ENCODE measurements around the gene MCUR1.
A peak's percentile ranks its signal among the peaks of the same experiment; 100 is the strongest.
"Not testable (repeated sequence)": the region's sequence is repeated elsewhere in the genome, so short reads cannot be mapped to it uniquely, and the experiment has no call there.

Gene MCUR1

DNA sequence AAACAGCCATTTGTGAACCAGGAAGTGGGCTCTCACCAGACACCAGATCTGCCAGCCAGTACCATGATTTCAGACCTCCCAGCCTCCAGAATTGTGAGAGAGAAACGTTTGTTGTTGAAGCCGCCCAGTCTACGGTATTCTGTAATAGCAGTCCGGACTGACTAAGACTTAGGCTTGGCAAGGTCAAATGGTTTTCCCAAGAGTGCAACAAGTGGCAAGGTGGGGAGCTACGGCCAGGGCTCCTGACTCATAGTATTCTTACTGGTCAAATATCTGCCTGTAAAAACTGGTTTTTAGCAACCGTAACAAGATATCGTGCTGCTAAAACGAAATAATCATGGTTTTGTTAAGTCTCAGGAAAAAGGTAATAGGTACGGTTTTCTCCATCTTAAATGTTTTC is 37.8 kb downstream of the MCUR1 start:
- DNase-seq (ENCODE audit: low read depth): no peak

DNA sequence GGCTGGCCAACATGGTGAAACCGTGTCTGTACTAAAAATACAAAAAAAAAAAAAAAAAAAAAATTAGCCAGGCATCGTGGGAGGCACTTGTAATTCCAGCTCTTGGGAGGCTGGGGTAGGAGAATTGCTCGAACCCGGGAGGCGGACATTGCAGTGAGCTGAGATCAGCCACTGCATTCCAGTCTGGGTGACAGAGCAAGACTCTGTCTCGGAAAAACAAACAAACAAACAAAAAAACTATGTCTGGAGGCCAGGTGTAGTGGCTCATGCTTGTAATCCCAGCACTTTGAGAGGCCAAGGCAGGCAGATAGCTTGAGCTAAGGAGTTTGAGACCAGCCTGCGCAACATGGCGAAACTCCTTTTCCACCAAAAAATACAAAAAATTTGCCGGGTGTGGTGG is 38.9 kb downstream of the MCUR1 start:
- DNase-seq (ENCODE audit: low read depth): not testable (repeated sequence)

DNA sequence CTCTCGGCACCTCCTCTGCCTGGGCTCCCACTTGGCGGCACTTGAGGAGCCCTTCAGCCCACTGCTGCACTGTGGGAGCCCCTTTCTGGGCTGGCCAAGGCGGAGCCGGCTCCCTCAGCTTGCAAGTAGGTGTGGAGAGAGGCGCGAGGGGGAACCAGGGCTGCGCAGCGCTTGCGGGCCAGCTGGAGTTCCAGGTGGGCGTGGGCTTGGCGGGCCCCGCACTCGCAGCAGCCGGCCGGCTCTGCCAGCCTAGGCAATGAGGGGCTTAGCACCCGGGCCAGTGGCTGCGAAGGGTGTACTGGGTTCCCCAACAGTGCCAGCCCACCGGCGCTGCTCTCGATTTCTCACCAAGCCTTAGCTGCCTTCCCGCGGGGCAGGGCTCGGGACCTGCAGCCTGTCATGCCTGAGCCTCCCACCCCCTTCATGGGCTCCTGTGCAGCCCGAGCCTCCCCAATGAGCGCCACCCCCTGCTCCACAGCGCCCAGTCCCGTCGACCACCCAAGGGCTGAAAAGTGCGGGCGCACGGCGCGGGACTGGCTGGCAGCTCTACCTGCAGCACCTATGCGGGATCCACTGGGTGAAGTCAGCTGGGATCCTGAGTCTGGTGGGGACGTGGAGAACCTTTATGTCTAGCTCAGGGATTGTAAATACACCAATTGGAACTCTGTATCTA is 41.9 kb downstream of the MCUR1 start:
- DNase-seq (ENCODE audit: low read depth): not testable (repeated sequence)

DNA sequence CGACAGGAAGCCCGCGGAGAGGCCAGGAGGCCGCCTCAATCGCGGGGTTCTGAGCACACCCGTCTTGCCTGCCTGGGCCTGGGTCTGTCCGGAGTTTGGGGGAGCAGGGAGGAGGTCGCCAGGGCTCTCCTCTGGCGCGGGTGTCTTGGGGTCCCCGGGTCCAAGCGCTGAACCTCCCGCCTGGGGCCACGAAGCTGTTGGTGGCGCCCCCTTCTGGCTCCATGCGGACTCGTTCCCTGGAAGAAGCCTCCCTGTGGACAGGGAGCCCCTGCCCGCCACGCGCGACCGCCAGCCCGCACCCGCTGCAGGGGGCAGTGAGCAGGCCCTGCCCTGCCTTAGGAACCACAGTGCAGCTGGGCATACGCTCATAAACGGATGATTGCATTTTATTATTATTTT is 44.7 kb downstream of the MCUR1 start:
- no peak for DNase-seq (ENCODE audit: low read depth)

DNA sequence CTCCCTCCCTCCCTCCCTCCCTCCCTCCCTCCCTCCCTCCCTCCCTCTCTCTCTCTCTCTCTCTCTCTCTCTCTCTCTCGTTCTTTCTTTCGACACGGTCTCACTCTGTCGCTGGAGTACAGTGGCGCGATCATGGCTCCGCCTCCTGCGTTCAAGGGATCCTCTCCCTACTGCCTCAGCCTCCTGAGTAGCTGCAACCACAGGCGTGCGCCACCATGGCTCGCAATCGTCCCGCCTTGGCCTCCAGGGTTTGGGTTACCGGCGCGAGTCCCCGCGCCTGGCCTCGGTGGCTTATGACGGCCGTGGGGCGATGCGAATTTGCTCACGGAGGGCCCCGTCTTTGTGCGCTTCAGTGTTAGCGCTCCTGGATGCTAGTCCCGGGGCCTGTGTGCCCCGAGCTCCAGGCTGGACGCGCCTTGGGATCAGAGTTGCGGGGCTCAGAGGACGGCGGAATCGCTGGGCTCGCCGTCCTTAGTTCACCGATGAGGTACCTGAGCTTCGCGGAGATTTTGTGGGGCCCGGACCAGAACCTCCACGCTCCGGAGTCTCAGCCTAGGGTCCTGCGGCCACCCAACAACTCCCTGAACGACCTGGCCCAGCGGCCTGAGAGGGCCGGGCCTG is 45.2 kb downstream of the MCUR1 start:
- no peak for DNase-seq (ENCODE audit: low read depth)

DNA sequence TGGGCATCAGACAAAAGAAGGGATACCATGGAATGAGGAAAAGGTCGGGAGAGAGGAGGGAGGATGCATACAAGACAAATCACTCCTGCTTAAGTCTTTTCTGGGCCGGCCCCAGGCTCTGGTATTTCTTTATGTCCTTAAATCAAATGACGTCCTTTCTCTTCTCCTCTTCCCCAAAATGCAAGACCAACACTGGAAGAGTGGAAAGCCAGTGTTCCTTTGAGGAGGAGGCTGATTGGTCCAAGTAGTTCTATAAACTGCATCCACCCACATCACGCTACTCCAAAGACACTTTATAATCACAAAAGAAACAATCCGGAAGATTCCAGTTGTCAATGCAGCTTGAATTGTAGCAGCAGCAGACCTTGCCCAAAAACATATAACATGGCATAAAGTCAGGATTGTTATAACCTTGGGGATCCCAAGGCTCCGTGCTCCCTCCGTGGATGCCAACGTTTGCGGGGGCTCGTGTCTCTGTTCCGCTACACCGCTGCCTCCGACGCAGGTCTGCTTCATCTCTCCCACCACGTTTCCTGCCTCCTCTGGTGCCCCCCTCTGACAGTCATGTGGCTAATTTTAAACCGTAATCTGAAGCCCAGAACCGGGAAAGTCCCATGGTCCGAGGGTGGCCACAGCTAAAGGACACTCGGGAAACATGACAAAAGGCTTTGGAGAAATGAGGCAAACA is 47.1 kb downstream of the MCUR1 start:
- peak; percentile 35 for DNase-seq (ENCODE audit: low read depth)

DNA sequence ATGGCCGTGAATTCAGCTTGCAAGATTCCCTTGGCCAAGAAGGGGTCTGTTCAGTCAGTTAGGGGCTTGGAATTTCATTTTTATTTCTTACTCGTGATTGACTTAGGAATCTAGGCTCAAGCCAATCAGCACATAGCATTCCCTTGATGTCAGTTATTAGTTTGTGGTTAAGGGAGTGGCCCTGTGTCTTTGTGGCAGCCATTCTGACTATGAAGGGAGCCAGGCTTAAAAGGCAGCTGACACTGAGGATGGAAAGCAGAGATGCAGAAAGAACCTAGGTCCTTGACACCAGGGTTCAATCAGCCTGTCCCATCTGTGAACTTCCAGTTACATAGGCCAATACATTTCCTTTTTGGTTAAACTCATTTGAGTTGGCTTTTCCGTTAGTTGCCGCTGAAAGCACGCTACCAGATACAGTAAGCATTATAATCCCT is 48.1 kb downstream of the MCUR1 start:
- peak; percentile 49 for DNase-seq (ENCODE audit: low read depth)

DNA sequence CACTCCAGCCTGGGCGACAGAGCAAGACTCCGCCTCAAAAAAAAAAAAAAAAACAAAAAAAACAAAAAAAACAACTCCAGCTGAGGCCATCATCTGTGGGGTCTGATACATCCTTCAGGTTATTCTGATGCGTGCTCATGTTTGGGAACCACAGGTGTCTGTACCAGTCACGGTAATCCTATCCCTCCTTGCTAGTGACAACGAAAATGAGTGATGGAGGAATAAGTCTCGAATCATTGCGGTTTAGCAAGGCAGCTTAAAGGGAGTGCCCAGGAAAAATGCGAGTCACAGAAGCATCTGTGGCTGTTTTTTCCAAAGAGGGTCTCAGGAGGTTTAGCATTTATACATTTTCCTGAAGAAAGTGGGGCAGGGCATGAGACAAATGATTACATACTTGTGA is 48.8 kb downstream of the MCUR1 start:
- DNase-seq (ENCODE audit: low read depth): no peak

DNA sequence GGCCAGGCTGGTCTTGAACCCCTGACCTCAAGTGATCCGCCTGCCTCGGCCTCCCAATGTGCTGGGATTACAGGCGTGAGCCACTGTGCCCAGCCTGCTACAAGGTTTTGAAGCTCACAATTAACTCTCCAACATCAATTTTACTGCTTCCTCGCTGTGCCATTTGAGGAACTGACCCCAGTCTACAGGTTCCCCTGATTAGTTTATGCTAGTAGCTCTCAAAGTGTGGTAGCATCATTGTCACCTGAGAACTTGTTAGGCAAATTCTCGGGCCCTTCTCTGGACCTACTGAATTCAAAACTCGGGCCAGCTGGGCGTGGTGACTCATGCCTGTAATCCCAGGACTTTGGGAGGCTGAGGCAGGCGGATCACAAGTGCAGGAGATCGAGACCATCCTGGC is 49.4 kb downstream of the MCUR1 start:
- no peak for DNase-seq (ENCODE audit: low read depth)

DNA sequence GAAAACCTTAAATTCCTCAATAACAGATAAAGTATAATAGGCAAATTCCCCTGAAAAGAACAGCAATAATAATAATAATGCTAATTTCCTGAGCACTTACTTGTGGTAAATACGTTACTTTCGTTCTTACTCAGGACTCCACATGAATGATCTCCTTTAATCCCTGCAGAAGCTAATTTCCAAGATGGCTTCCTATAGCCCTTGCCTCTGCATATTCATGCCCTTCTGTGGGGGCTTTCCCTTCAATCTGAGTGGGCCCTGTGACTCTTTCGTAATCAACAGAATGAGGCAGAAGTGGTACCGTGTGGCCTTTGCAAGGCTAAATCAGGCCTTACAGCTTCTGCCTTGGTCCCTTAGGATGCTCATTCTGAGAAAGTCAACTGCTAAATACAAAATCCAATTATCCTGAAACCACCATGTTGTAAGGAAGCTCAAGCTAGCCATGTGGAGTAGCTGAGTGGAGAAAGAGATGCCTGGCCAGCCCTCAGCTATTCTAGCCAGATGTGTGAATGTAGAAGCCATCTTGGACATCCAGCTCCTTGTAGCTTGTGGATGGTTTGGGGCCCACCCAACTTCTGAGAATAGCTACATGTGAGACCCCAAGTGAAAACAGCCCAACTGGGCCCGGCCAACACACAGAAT is 50.5 kb downstream of the MCUR1 start:
- no peak for DNase-seq (ENCODE audit: low read depth)

DNA sequence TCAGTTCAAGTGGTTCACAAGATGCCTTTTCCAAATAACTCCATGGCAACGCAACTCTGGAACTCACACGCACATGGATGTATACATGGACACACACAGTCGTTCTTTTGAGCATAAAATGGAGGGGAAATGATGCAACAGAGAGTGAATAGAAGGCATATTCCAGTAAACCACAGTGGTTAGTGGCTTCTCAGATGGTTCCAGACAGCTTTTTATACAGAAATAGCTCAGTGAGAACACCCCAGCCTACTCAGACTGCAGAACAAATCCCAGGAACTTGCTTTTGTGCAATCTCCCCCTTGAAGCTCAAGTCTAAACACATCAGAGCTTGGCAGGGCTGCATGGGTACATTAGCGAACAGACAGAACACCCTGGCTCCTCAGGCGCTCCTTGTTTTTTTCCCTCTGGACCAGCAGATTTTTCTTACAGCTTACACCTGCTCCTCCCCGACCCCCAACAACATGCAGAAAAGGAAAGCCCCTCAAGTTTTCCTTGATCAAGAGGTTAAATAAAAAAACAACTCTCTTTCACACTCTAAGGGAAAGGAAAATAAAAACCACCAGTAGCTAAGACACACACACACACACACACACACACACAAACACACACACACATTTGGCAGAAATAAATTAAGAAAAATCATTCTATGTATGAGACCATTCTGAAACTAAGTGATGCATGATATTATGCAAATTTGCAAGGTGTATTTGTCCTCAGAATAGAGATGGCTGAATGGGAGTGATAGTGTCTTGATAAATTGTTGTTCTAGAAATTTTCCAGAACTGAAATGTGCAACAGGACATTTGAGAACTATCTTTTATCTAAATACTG is 51.5 kb downstream of the MCUR1 start:
- peak; percentile 85 for DNase-seq (ENCODE audit: low read depth)

DNA sequence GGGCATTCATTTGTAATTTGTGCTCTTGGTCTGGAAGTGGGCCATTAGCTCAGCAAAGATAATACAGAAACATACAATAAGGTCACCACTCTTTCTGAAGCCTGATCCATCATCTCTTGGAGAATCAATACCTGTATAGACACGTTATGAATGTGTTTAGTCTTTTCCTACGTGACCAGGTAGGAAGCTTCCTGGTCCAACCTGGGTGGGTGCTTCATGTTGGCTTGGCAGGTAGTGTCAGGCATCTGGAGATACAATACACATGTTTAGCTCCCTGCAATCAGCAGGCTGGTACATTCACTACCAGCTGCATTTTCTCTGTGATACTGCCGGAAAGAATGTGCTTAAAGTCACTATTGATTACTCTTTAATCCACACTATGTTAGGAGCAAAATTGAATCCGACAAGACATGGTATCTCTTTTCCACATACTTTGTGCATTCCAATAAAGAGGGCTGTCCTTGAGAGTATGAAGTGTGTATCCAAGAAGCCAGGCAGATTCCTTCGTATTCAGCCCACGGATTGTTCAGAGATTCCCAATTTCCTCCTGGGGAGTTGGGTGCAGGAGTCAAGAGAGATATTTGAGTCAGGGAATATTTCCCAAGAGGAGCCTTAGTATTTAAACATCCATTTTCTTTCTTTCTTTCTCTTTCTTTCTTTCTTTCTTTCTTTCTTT is 52.9 kb downstream of the MCUR1 start:
- no peak for DNase-seq (ENCODE audit: low read depth)

DNA sequence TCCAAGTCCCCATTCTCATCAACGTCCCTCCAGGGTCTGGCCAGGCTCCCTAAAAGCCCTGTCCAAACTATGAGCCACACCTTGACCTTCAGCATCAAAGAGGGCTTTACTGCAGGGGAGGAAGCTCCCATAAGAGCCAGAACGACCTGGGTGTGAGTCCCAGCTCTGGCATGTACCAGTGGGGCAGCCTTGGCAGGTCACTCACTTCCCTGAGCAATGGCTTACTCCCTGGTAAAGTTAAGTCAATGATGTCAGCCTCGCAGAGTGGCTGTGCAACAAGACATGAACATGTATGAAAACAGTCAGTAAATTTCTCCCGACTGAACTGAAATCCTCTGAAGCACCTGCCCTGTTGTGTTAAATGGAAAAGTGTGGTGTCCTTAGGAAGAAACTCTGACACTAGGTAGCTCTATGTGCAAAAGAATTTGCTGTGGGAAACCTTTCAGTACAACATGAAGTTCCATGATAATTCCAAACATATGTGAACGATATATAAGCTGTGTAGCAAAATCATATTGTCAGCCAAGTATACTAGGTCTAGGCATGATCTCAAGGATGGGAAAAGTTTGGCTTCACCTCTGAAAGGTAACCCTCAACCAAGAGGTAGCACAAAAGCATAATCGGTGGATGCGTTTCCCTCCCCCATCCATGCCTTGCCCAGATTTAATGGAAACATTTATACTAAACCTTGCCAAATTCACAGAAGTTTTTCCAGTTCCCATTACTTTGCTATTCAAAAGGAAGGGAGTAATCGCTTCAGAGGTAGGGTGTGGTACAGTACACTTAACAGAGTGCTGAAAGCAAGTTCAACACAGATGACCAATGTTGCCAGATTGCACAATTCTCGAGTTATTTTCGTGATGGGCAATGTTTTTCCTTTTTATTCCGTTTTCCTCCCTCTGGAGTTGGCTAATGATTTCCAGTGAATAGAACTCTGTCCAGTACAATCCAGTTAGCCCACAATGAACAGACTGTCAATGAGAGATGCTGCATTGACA is 53.8 kb downstream of the MCUR1 start:
- peak; percentile 83 for DNase-seq (ENCODE audit: low read depth)

DNA sequence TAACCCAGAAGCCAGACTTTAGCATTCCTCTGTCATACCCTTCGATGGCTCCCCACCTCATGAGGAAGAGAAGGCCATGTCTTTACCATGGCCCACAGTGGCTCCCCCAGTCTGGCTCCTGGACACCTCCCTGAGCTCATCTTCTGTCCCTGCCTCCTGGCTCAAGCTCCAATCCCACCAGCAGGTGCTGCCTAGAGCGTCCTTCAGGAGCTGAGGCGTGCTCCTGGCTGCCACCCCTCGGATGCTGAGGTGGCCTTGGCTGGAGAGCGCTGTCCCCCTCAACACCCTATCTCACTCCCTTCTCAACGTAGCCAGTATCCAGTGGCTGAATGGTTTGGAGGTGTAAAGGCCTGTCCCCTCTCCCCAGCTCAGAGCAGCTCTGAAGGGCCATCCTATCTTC is 55.3 kb downstream of the MCUR1 start:
- DNase-seq (ENCODE audit: low read depth): no peak

DNA sequence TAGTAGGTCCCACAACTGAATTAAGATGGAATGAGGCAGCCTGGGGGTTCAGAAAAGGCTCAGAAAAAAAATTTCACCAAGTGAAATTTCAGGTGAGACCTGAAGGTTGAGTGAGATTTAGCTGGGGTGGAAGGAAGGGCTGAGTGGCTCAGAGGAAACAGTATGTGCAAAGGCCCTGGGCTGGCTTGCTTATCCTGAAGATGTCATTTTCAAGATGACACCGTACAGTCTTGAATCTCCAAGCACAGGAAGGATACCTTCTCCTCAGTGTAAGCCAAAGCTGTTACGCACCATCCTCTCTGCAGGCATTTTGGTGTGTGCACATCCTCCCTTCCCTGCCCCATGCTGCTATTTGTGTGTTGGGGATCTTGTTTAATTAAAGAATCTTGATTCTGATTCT is 59.7 kb downstream of the MCUR1 start:
- no peak for DNase-seq (ENCODE audit: low read depth)

DNA sequence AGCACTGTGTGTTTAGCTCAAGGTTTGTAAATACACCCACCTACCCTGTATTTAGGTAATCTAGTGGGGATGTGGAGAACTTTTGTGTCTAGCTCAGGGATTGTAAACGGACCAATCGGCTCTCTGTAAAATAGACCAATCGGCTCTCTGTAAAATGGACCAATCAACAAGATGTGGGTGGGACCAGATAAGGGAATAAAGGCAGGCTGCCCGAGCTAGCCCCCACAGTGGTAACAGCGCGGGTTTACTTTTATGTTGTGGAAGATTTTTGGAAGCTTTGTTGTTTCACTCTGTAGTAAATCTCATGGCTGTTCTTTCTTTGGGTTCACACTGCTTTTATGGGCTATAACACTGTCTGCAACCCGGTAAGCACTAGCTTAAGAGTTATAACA is 70.6 kb downstream of the MCUR1 start:
- no peak for DNase-seq (ENCODE audit: low read depth)

DNA sequence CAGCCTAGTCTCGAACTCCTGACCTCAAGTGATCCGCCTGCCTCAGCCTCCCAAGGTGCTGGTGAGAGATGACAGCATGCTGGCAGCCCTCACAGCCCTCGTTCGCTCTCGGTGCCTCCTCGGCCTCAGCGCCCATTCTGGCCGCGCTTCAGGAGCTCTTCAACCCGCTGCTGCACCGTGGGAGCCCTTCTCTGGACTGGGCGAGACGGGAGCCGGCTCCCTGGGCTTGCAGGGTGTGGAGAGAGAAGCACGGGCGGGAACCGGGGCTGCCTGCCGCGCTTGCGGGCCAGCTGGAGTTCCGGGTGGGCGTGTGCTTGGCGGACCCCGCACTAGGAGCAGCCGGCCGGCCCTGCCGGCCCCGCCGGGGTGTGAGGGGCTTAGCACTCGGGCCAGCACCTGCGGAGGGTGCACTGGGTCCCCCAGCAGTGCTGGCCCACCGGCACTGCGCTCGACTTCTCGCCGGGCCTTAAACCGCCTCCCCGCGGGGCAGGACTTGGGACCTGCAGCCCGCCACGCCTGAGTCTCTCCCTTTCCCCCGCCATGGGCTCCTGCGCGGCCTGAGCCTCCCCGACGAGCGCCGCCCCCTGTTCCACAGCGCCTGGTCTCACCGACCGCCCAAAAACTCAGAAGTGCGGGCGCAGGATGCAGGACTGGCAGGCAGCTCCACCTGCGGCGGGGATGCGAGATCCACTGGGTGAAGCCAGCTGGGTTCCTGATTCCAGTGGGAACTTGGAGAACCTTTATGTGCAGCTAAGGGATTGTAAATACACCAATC is 71.2 kb downstream of the MCUR1 start:
- DNase-seq (ENCODE audit: low read depth): no peak

DNA sequence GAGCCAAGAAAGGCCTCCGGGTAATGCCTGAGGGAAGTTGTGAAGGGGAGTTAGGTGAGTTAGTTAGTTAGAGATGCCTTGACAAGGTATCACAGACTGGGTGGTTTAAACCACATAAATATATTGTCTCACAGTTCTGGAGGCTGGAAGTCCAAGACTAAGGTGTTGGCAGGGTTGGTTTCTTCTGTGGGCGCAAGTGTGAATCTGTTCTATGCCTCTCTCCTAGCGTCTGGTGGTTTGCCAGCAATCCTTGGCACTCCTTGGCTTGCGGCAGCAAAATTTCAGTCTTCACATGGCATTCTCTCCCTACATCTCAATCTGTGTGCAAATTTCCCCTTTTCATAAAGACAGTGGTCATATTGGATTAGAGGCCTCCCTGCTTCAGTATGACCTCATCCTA is 73.0 kb downstream of the MCUR1 start:
- no peak for DNase-seq (ENCODE audit: low read depth)
